ENCODE measurements around the gene HEBP2.

DNA sequence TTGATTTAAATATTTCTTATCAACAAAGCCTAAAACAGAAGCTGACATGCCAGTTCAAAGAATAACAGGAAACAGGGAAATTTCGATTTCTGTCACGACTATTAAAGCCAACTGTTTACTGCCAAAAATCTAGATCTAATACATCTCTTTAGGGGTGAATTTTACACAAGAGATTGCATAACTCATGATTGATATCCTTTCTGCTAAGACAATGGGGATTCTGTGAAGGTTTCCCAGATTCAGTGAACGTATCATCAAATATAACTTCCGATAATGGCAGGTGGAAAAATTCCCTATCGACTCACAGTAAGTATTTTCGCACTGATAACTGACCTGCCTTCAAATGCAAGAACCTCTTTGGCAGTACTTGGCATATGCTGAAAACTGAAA lies 52.4 kb downstream of the HEBP2 start:
- TF ChIP-seq, protein P1, sequence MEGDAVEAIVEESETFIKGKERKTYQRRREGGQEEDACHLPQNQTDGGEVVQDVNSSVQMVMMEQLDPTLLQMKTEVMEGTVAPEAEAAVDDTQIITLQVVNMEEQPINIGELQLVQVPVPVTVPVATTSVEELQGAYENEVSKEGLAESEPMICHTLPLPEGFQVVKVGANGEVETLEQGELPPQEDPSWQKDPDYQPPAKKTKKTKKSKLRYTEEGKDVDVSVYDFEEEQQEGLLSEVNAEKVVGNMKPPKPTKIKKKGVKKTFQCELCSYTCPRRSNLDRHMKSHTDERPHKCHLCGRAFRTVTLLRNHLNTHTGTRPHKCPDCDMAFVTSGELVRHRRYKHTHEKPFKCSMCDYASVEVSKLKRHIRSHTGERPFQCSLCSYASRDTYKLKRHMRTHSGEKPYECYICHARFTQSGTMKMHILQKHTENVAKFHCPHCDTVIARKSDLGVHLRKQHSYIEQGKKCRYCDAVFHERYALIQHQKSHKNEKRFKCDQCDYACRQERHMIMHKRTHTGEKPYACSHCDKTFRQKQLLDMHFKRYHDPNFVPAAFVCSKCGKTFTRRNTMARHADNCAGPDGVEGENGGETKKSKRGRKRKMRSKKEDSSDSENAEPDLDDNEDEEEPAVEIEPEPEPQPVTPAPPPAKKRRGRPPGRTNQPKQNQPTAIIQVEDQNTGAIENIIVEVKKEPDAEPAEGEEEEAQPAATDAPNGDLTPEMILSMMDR (IDR thresholded peaks at IDR 0.05) = no peak
- no peak for TF ChIP-seq POLR2A (IDR thresholded peaks at IDR 0.05)
